ENCODE data around the gene OSBPL6. TPM values are rescaled to one million over a fixed set of nuclear protein-coding genes. Genes with fewer than 3 reads are reported as not detected.
A peak's percentile ranks its signal among the peaks of the same experiment; 100 is the strongest.

Gene OSBPL6
- total and polyA plus RNA-seq, 2 donors from 2014 or later: 0.91 to 1.4 TPM

DNA sequence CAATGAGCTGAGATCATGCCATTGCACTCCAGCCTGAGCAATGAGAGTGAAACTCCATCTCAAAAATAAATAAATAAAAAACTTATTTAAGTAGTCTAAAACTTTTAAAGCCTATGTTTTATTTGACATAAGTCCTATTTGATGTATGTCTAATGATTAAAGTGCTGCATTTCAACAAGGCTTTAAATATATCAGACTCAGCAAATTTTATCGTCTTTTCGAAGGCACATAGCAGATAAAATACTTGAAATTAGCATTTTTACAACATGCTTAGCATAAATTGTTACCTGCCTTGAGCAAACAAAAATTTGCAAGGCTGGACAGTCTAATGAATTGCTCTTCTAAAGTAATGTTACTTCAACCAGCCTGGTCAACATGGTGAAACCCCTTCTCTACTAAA, 170.8 kb downstream of the OSBPL6 start:
- Histone ChIP-seq H3K9ac (ENCODE audit: low read length in 3 of 3) (no peak overlapping the region), H3K4me1 (ENCODE audit: control insufficient read depth in 2 of 3, insufficient read depth in 2 of 3, low read depth in 1 of 3, low read length in 3 of 3) (no peaks in the 10 kb centered on the region), H3K36me3 (ENCODE audit: control insufficient read depth in 2 of 3, insufficient read depth in 3 of 3, low read length in 3 of 3) (no peaks in the 10 kb centered on the region), H3K9me3 (ENCODE audit: control insufficient read depth in 2 of 3, insufficient read depth in 1 of 3, low read length in 3 of 3) (no peaks in the 10 kb centered on the region), H3K4me3 (ENCODE audit: low read length in 3 of 3) (no peak overlapping the region), H3K27ac (ENCODE audit: low read depth in 2 of 2, low read length in 2 of 2) (no peak overlapping the region), H3K27me3 (ENCODE audit: control insufficient read depth, insufficient read depth, low read length) (no peaks in the 10 kb centered on the region)
- intact Hi-C loops (cut with DNase I): no loop called here
- no peak for TF ChIP-seq CTCF (IDR thresholded peaks at IDR 0.05; ENCODE audit: borderline replicate concordance, extremely low read depth, insufficient read depth)
- DNase-seq: peak in 1 of 5 donors; percentile 18
- no peak for FAIRE-seq

GRCh38 chr2:178366412-178366811, 172.1 kb downstream of the OSBPL6 start:
- no peak for FAIRE-seq
- DNase-seq: no peak
- Histone ChIP-seq H3K4me3 (ENCODE audit: low read length in 3 of 3) (no peak overlapping the region), H3K27me3 (ENCODE audit: control insufficient read depth, insufficient read depth, low read length) (no peaks in the 10 kb centered on the region), H3K9ac (ENCODE audit: low read length in 3 of 3) (no peak overlapping the region), H3K36me3 (ENCODE audit: control insufficient read depth in 2 of 3, insufficient read depth in 3 of 3, low read length in 3 of 3) (no peaks in the 10 kb centered on the region), H3K9me3 (ENCODE audit: control insufficient read depth in 2 of 3, insufficient read depth in 1 of 3, low read length in 3 of 3) (no peaks in the 10 kb centered on the region), H3K4me1 (ENCODE audit: control insufficient read depth in 2 of 3, insufficient read depth in 2 of 3, low read depth in 1 of 3, low read length in 3 of 3) (no peaks in the 10 kb centered on the region), H3K27ac (ENCODE audit: low read depth in 2 of 2, low read length in 2 of 2) (no peak overlapping the region)
- intact Hi-C loops (cut with DNase I): no loop called here
- no peak for TF ChIP-seq CTCF (IDR thresholded peaks at IDR 0.05; ENCODE audit: borderline replicate concordance, extremely low read depth, insufficient read depth)

DNA sequence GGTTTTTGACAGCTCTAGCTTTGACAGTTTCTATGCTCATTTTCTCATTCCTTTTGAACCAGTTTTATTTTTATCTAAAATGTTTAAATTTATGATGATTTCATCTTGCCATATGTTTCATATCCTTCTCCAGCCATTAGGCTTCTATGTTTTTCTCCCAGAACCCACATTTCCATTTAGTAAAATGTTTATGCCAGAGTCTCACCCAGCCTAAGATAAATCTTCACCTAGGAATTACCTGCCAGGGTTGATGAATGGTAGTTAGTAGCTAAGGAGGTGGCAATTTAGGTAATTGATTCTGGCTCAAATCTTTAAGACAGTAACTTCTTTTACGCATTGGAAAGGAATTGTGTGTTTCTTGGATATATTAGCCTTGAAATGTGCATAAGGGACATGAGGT, 173.0 kb downstream of the OSBPL6 start:
- FAIRE-seq (no peak), DNase-seq (no peak)
- H3K9me3 ChIP-seq (ENCODE audit: control insufficient read depth in 2 of 3, insufficient read depth in 1 of 3, low read length in 3 of 3): no peaks in the 10 kb centered on the region
- TF ChIP-seq CTCF (IDR thresholded peaks at IDR 0.05; ENCODE audit: borderline replicate concordance, extremely low read depth, insufficient read depth): no peak
- H3K9ac ChIP-seq (ENCODE audit: low read length in 3 of 3): no peak overlapping the region
- H3K27me3 ChIP-seq (ENCODE audit: control insufficient read depth, insufficient read depth, low read length): no peaks in the 10 kb centered on the region
- no peak overlapping the region for H3K27ac ChIP-seq (ENCODE audit: low read depth in 2 of 2, low read length in 2 of 2)
- intact Hi-C loops (cut with DNase I): no loop called here
- no peak overlapping the region for H3K4me3 ChIP-seq (ENCODE audit: low read length in 3 of 3)
- H3K36me3 ChIP-seq (ENCODE audit: control insufficient read depth in 2 of 3, insufficient read depth in 3 of 3, low read length in 3 of 3): no peaks in the 10 kb centered on the region
- no peaks in the 10 kb centered on the region for H3K4me1 ChIP-seq (ENCODE audit: control insufficient read depth in 2 of 3, insufficient read depth in 2 of 3, low read depth in 1 of 3, low read length in 3 of 3)

GRCh38 chr2:178374865-178375264, 180.6 kb downstream of the OSBPL6 start:
- Histone ChIP-seq H3K9ac (ENCODE audit: low read length in 3 of 3) (no peak overlapping the region), H3K9me3 (ENCODE audit: control insufficient read depth in 2 of 3, insufficient read depth in 1 of 3, low read length in 3 of 3) (no peaks in the 10 kb centered on the region), H3K36me3 (ENCODE audit: control insufficient read depth in 2 of 3, insufficient read depth in 3 of 3, low read length in 3 of 3) (no peaks in the 10 kb centered on the region), H3K4me1 (ENCODE audit: control insufficient read depth in 2 of 3, insufficient read depth in 2 of 3, low read depth in 1 of 3, low read length in 3 of 3) (no peaks in the 10 kb centered on the region), H3K4me3 (ENCODE audit: low read length in 3 of 3) (no peak overlapping the region), H3K27ac (ENCODE audit: low read depth in 2 of 2, low read length in 2 of 2) (no peak overlapping the region), H3K27me3 (ENCODE audit: control insufficient read depth, insufficient read depth, low read length) (no peaks in the 10 kb centered on the region)
- DNase-seq (no peak), FAIRE-seq (no peak)
- no peak for TF ChIP-seq CTCF (IDR thresholded peaks at IDR 0.05; ENCODE audit: borderline replicate concordance, extremely low read depth, insufficient read depth)
- intact Hi-C loops (cut with DNase I): no loop called here

Data from kidney (tissue), 14 donors.